HG03439 (cell line): ENCODE results near the gene TAF11L8.
"Not testable (repeated sequence)": the region's sequence is repeated elsewhere in the genome, so short reads cannot be mapped to it uniquely, and the experiment has no call there.

ENCODE experiments used
- ATAC-seq: cut with Tn5 transposase; IDR thresholded peaks from one replicate; pipeline ENCODE4 v1.9.1; 2021; ENCODE audit warnings: mild to moderate bottlenecking, moderate library complexity; ENCODE audit not compliant: unreplicated experiment

The TAF11L8 gene

DNA sequence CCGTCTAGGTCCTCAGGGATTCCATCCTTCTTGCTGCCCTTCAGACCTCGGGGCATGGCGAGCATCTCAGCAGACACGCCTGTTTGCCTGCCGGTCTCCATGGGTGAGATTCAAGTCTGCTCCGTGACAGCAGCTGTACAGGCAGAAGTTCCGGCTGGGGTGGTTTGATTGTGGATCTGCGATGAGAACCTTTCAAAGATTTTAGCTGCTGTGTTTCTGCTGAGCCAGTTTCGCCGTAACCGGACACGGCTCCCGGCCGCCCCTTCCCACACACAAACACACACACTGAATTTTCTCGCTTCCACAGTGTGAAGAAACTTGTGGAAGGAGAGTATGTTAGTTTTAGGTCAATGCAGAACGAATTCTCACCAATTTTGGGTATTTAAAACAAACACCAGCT lies at the start of gene TAF11L8:
TAF11L8 (minus strand) TSS at position 101 of the 400 bp plus-strand sequence.
- ATAC-seq = not testable (repeated sequence)

GRCh38 chr5:17634160-17634559 lies 43.4 kb upstream of the TAF11L8 start, which contains the start of gene TAF11L14:
Gene TAF11L14, plus strand, starts transcription at chr5:17634460.
- no peak for ATAC-seq

- not testable (repeated sequence) for ATAC-seq
Observed at GRCh38 chr5:17631788-17632187, 41.0 kb upstream of the TAF11L8 start, which contains the start of gene TAF11L13. Gene TAF11L13, plus strand, starts transcription at chr5:17632088.

GRCh38 chr5:17625686-17626085 lies 34.9 kb upstream of the TAF11L8 start:
- no peak for ATAC-seq

- no peak for ATAC-seq
Observed at GRCh38 chr5:17620627-17621026, 29.9 kb upstream of the TAF11L8 start.

DNA sequence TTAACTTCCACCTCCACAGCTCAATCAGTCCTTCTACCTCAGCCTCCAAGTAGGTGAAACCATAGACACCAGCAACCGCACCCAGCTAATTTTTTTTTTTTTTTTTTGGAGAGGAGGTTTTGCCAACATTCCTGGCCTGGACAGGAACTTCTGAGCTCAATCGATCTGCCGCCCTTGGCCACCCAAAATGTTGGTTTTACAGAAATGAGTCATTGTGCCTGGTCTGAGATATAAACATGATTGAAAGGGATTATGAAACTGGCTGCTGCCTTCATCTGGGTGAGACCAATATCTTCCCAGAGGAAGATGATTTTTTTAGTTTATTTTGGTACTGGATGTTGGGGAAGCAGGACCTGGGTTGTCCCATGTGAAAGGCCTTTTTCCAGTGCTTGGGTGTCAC lies 28.6 kb upstream of the TAF11L8 start:
- no peak for ATAC-seq

- no peak for ATAC-seq
Observed at GRCh38 chr5:17614872-17615605, 24.3 kb upstream of the TAF11L8 start.

- ATAC-seq = not testable (repeated sequence)
Observed at GRCh38 chr5:17610092-17610491, 19.3 kb upstream of the TAF11L8 start, which contains the start of gene TAF11L12. Gene TAF11L12, plus strand, starts transcription at chr5:17610392.

DNA sequence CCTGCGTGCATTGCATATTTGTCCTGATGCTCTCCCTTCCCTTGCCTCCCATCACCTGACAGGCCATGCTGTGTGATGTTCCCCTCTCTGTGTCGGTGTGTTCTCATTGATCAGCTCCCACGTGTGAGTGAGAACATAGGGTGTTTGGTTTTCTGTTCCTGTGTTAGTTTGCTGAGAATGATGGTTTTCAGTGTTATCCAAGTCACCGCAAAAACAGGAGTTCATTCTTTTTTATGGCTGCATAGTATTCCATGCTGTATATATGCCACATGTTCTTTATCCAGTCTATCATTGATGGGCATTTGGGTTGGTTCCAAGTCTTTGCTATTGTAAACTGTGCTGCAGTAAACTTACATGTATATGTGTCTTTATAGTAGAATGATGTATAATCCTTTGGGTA lies 16.7 kb upstream of the TAF11L8 start:
- ATAC-seq = not testable (repeated sequence)

DNA sequence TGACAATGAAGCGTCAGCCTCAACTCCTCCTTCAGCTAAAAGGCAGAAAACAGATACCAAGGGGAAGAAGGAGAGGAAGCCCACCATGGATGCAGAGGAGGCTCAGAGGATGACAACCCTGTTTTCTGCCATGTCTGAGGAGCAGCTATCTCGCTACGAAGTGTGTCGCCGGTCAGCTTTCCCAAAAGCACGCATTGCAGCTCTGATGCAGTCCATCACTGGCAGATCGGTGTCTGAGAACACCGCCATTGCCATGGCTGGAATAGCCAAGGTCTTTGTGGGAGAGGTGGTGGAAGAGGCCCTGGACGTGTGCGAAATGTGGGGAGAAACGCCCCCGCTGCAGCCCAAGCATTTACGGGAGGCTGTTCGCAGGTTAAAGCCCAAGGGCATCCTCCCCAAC lies 14.2 kb upstream of the TAF11L8 start:
- no peak for ATAC-seq

DNA sequence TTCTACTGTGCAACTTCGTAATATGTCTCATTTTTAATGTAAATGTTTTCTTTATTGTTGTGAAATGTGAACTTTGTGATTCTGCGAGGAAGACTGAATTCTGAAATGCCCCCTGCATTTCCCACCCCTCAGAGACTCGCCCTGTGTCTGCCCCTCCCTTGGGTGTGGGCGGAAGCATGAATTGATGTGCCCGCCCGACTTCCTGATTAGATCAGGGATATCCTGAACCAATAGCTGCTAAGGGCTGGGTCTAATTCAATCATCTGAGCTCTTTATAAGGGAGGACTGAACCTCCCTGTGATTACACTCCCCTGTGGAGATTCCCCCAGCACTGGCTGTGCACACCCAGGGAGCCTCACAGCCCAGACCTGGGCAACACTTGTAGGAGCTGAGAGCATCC lies 13.1 kb upstream of the TAF11L8 start, which contains the start of gene TAF11L11:
TAF11L11 (plus strand) TSS at position 304 of the 400 bp plus-strand sequence.
- not testable (repeated sequence) for ATAC-seq

GRCh38 chr5:17597728-17598127 lies 7.0 kb upstream of the TAF11L8 start, which contains the start of gene TAF11L10:
Gene TAF11L10, minus strand, starts transcription at chr5:17597828.
- ATAC-seq = not testable (repeated sequence)

DNA sequence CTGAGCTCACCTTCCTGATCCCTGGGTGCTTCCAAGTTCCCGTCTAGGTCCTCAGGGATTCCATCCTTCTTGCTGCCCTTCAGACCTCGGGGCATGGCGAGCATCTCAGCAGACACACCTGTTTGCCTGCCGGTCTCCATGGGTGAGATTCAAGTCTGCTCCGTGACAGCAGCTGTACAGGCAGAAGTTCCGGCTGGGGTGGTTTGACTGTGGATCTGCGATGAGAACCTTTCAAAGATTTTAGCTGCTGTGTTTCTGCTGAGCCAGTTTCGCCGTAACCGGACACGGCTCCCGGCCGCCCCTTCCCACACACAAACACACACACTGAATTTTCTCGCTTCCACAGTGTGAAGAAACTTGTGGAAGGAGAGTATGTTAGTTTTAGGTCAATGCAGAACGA lies 3.5 kb upstream of the TAF11L8 start, which contains the start of gene TAF11L9:
TAF11L9 (minus strand) TSS at position 140 of the 400 bp plus-strand sequence.
- ATAC-seq = not testable (repeated sequence)

- not testable (repeated sequence) for ATAC-seq
Observed at GRCh38 chr5:17585658-17586057, 5.1 kb downstream of the TAF11L8 start, which contains the start of gene TAF11L7. Gene TAF11L7, minus strand, starts transcription at chr5:17585758.
